ENCODE data around the gene CCT6A. TPM values are rescaled to one million over a fixed set of nuclear protein-coding genes. Genes with fewer than 3 reads are reported as not detected.

CCT6A gene
- total RNA-seq, 1 donor from 2014 or later, result 109 TPM

- DNase-seq (ENCODE audit: extremely low spot score, unreplicated experiment), result no peak
- H3K4me3 Mint-ChIP-seq (ENCODE audit: unreplicated experiment), result peak overlapping the region; percentile 96
- H3K36me3 Mint-ChIP-seq (ENCODE audit: unreplicated experiment), result peaks cover 14% of the 10 kb centered on the region
- H3K27me3 Mint-ChIP-seq (ENCODE audit: unreplicated experiment), result no peaks in the 10 kb centered on the region
- no peak for TF ChIP-seq CTCF (IDR thresholded peaks at IDR 0.05)
- H3K4me1 Mint-ChIP-seq (ENCODE audit: unreplicated experiment), result peaks cover 42% of the 10 kb centered on the region
- peak overlapping the region; percentile 96 for H3K27ac Mint-ChIP-seq (ENCODE audit: unreplicated experiment)
- no peaks in the 10 kb centered on the region for H3K9me3 Mint-ChIP-seq (ENCODE audit: unreplicated experiment)
Observed at GRCh38 chr7:56051053-56051338, 569 bp upstream of the CCT6A start.

- TF ChIP-seq CTCF (IDR thresholded peaks at IDR 0.05), result no peak
- Mint-ChIP-seq H3K27ac (ENCODE audit: unreplicated experiment) (peak overlapping the region; percentile 56), H3K9me3 (ENCODE audit: unreplicated experiment) (no peaks in the 10 kb centered on the region), H3K4me3 (ENCODE audit: unreplicated experiment) (peak overlapping the region; percentile 22), H3K4me1 (ENCODE audit: unreplicated experiment) (peaks cover 27% of the 10 kb centered on the region), H3K27me3 (ENCODE audit: unreplicated experiment) (no peaks in the 10 kb centered on the region), H3K36me3 (ENCODE audit: unreplicated experiment) (peaks cover 27% of the 10 kb centered on the region)
- no peak for DNase-seq (ENCODE audit: extremely low spot score, unreplicated experiment)
Observed at GRCh38 chr7:56053379-56053778, 1.8 kb downstream of the CCT6A start.

GRCh38 chr7:56053993-56054392, 2.4 kb downstream of the CCT6A start:
- TF ChIP-seq CTCF (IDR thresholded peaks at IDR 0.05), result no peak
- Mint-ChIP-seq H3K9me3 (ENCODE audit: unreplicated experiment) (no peaks in the 10 kb centered on the region), H3K27ac (ENCODE audit: unreplicated experiment) (no peak overlapping the region), H3K36me3 (ENCODE audit: unreplicated experiment) (peaks cover 32% of the 10 kb centered on the region), H3K4me1 (ENCODE audit: unreplicated experiment) (peaks cover 21% of the 10 kb centered on the region), H3K27me3 (ENCODE audit: unreplicated experiment) (no peaks in the 10 kb centered on the region), H3K4me3 (ENCODE audit: unreplicated experiment) (peak overlapping the region; percentile 35)
- no peak for DNase-seq (ENCODE audit: extremely low spot score, unreplicated experiment)

- Mint-ChIP-seq H3K9me3 (ENCODE audit: unreplicated experiment) (no peaks in the 10 kb centered on the region), H3K4me3 (ENCODE audit: unreplicated experiment) (no peak overlapping the region), H3K36me3 (ENCODE audit: unreplicated experiment) (peaks cover 38% of the 10 kb centered on the region), H3K4me1 (ENCODE audit: unreplicated experiment) (peaks cover 18% of the 10 kb centered on the region), H3K27me3 (ENCODE audit: unreplicated experiment) (no peaks in the 10 kb centered on the region), H3K27ac (ENCODE audit: unreplicated experiment) (no peak overlapping the region)
- no peak for TF ChIP-seq CTCF (IDR thresholded peaks at IDR 0.05)
- DNase-seq (ENCODE audit: extremely low spot score, unreplicated experiment), result no peak
Observed at GRCh38 chr7:56062382-56062781, 10.8 kb downstream of the CCT6A start.

GRCh38 chr7:56063500-56063881, 11.9 kb downstream of the CCT6A start:
- Mint-ChIP-seq H3K36me3 (ENCODE audit: unreplicated experiment) (peaks cover 31% of the 10 kb centered on the region), H3K4me3 (ENCODE audit: unreplicated experiment) (peak overlapping the region; percentile 95), H3K4me1 (ENCODE audit: unreplicated experiment) (peaks cover 18% of the 10 kb centered on the region), H3K9me3 (ENCODE audit: unreplicated experiment) (no peaks in the 10 kb centered on the region), H3K27ac (ENCODE audit: unreplicated experiment) (peak overlapping the region; percentile 93), H3K27me3 (ENCODE audit: unreplicated experiment) (no peaks in the 10 kb centered on the region)
- TF ChIP-seq CTCF (IDR thresholded peaks at IDR 0.05), result no peak
- no peak for DNase-seq (ENCODE audit: extremely low spot score, unreplicated experiment)

All from osteocyte (in vitro differentiated cells).